WTC11 (cell line): ENCODE data around the gene ESR2. TPM values are rescaled to one million over a fixed set of nuclear protein-coding genes. Genes with fewer than 3 reads are reported as not detected.

Experiments
- ATAC-seq: fragments of 200-7000 bp; cut with Tn5 transposase; 2 replicates; pipeline ENCODE4 v1.10.0; 2021; ENCODE audit warnings: mild to moderate bottlenecking, moderate library complexity
- CTCF ChIA-PET: fragments of 300-600 bp; sonication (Branson Sonifier 250); formaldehyde crosslinking; loops from one replicate; lab custom pipeline; 2021; ENCODE audit warnings: antibody characterized with exemption; lab: Charles Lee
- POLR2A ChIA-PET: fragments of 350-600 bp; sonication (Branson Sonifier 250); formaldehyde crosslinking; loops from one replicate; lab custom pipeline; 2021; ENCODE audit warnings: antibody characterized with exemption; lab: Charles Lee
- DNase-seq: peaks from one replicate; pipeline ENCODE4 v3.0.0; 2021; ENCODE audit warnings: low spot score
- H3K27ac Mint-ChIP-seq: 2 replicates; pipeline ENCODE4 v1.8.0; 2021; ENCODE audit warnings: mixed read lengths
- H3K27me3 Mint-ChIP-seq: 2 replicates; pipeline ENCODE4 v1.8.0; 2021; ENCODE audit warnings: low read depth, mild to moderate bottlenecking, moderate library complexity, mixed read lengths
- H3K36me3 Mint-ChIP-seq: 2 replicates; pipeline ENCODE4 v1.8.0; 2021; ENCODE audit warnings: mixed read lengths
- H3K4me1 Mint-ChIP-seq: 2 replicates; pipeline ENCODE4 v1.8.0; 2022; ENCODE audit warnings: mixed read lengths
- H3K4me3 Mint-ChIP-seq: 2 replicates; pipeline ENCODE4 v1.8.0; 2021; ENCODE audit warnings: mild to moderate bottlenecking, moderate library complexity, mixed read lengths
- H3K9me3 Mint-ChIP-seq: 2 replicates; pipeline ENCODE4 v1.8.0; 2021; ENCODE audit warnings: mixed read lengths
- CBFB ChIP-seq: sonication (generic); formaldehyde crosslinking; IDR thresholded peaks from 2 replicates; pipeline ENCODE4 v1.8.1; 2022; ENCODE audit warnings: mild to moderate bottlenecking, low read depth, missing genetic modification reagents
- EMX1 ChIP-seq: fragments of 250-450 bp; sonication (Bioruptor Pico); IDR thresholded peaks from 2 replicates; pipeline ENCODE4 v1.8.0; 2021; ENCODE audit warnings: mild to moderate bottlenecking
- ETV6 ChIP-seq: sonication (generic); formaldehyde crosslinking; IDR thresholded peaks from 2 replicates; pipeline ENCODE4 v1.8.1; 2022; ENCODE audit warnings: mild to moderate bottlenecking, missing genetic modification reagents
- FOXK1 ChIP-seq: sonication (generic); formaldehyde crosslinking; IDR thresholded peaks from 2 replicates; pipeline ENCODE4 v1.8.0; 2022; ENCODE audit warnings: mild to moderate bottlenecking, moderate library complexity, missing genetic modification reagents
- GABPB1 ChIP-seq: sonication (generic); formaldehyde crosslinking; IDR thresholded peaks from 2 replicates; pipeline ENCODE4 v1.8.1; 2023; ENCODE audit warnings: mild to moderate bottlenecking, missing genetic modification reagents
- MXD4 ChIP-seq: fragments of 250-450 bp; sonication (Bioruptor Pico); IDR thresholded peaks from 2 replicates; pipeline ENCODE4 v1.8.0; 2021; ENCODE audit warnings: mild to moderate bottlenecking, moderate library complexity, borderline replicate concordance
- PRRX2 ChIP-seq: fragments of 250-450 bp; sonication (Bioruptor Pico); IDR thresholded peaks from 2 replicates; pipeline ENCODE4 v1.8.0; 2021; ENCODE audit warnings: mild to moderate bottlenecking
- RELA ChIP-seq: sonication (generic); formaldehyde crosslinking; IDR thresholded peaks from 2 replicates; pipeline ENCODE4 v1.8.1; 2022; ENCODE audit warnings: missing genetic modification reagents, mild to moderate bottlenecking, borderline replicate concordance
- RORB ChIP-seq: fragments of 250-450 bp; sonication (Bioruptor Pico); IDR thresholded peaks from 2 replicates; pipeline ENCODE4 v1.9.0; 2021; ENCODE audit warnings: mild to moderate bottlenecking
- ZBTB21 ChIP-seq: sonication (generic); formaldehyde crosslinking; IDR thresholded peaks from 2 replicates; pipeline ENCODE4 v1.8.1; 2023; ENCODE audit warnings: mild to moderate bottlenecking, missing genetic modification reagents, borderline replicate concordance
- ZMAT4 ChIP-seq: fragments of 250-450 bp; sonication (Bioruptor Pico); IDR thresholded peaks from 2 replicates; pipeline ENCODE4 v1.9.0; 2021; ENCODE audit warnings: mild to moderate bottlenecking
- ZNF121 ChIP-seq: sonication (generic); formaldehyde crosslinking; IDR thresholded peaks from 2 replicates; pipeline ENCODE4 v1.8.0; 2023; ENCODE audit warnings: missing genetic modification reagents
- ZNF232 ChIP-seq: sonication (generic); formaldehyde crosslinking; IDR thresholded peaks from 2 replicates; pipeline ENCODE4 v1.8.0; 2022; ENCODE audit warnings: mild to moderate bottlenecking, missing genetic modification reagents
- ZNF317 ChIP-seq: sonication (generic); formaldehyde crosslinking; IDR thresholded peaks from 2 replicates; pipeline ENCODE4 v1.8.1; 2023; ENCODE audit warnings: low read depth, mild to moderate bottlenecking, moderate library complexity, missing genetic modification reagents, borderline replicate concordance
- ZNF396 ChIP-seq: fragments of 250-450 bp; sonication (Bioruptor Pico); IDR thresholded peaks from 2 replicates; pipeline ENCODE4 v1.8.0; 2021; ENCODE audit warnings: mild to moderate bottlenecking, moderate library complexity, borderline replicate concordance
- ZNF423 ChIP-seq: fragments of 250-450 bp; sonication (Bioruptor Pico); IDR thresholded peaks from 2 replicates; pipeline ENCODE4 v2.1.2; 2022; ENCODE audit warnings: mild to moderate bottlenecking, moderate library complexity
- total RNA-seq: library from RNA; stranded (reverse); gene quantifications from 3 replicates; pipeline ENCODE4 v1.2.3, GENCODE V29; 2021
- TF ChIP-seq, protein P1 (sequence below): fragments of 250-450 bp; sonication (Bioruptor Pico); IDR thresholded peaks from 2 replicates; pipeline ENCODE4 v1.8.0; 2021; ENCODE audit warnings: mild to moderate bottlenecking
- TF ChIP-seq, protein P2 (sequence below): sonication (generic); formaldehyde crosslinking; IDR thresholded peaks from 2 replicates; pipeline ENCODE4 v1.8.1; 2023; ENCODE audit warnings: mild to moderate bottlenecking, missing genetic modification reagents
- TF ChIP-seq, protein P3 (sequence below): sonication (generic); formaldehyde crosslinking; IDR thresholded peaks from 2 replicates; pipeline ENCODE4 v1.8.0; 2022; ENCODE audit warnings: mild to moderate bottlenecking, missing genetic modification reagents
- TF ChIP-seq, protein P4 (sequence below): fragments of 250-450 bp; sonication (Bioruptor Pico); conservative IDR thresholded peaks from 2 replicates; pipeline ENCODE4 v1.9.0; 2021; ENCODE audit warnings: mild to moderate bottlenecking
- TF ChIP-seq, protein P5 (sequence below): sonication (generic); formaldehyde crosslinking; IDR thresholded peaks from 2 replicates; pipeline ENCODE4 v1.8.0; 2022; ENCODE audit warnings: mild to moderate bottlenecking, missing genetic modification reagents

Gene ESR2
- total RNA-seq, 1 experiment from 2014 or later, result 0.50 TPM

DNA sequence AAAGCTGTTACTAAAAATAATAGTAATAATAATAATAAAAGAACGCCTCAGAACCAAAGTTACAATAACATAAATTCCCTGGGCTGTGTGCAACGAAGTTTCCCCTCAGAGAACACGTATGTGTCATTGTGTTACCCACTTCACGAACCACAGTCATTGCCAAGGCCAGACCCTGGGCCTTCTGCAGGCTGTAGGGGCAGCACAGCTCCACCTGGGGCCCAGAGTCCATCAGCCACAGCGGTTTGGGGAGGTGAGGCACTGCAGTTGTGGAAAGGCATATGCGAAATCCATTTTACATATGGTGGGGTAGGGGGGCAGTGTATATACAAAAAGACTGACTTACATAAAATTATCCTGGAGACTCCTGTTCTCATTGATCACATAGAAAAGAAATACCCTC, 56.1 kb downstream of the ESR2 start (continued):
- TF ChIP-seq RORB (CRISPR knock-in tag) (no peak), ZNF423 (no peak), MXD4 (CRISPR knock-in tag) (no peak), ETV6 (no peak), GABPB1 (CRISPR knock-in tag) (no peak), ZNF232 (no peak), FOXK1 (no peak)
- TF ChIP-seq, protein P1, sequence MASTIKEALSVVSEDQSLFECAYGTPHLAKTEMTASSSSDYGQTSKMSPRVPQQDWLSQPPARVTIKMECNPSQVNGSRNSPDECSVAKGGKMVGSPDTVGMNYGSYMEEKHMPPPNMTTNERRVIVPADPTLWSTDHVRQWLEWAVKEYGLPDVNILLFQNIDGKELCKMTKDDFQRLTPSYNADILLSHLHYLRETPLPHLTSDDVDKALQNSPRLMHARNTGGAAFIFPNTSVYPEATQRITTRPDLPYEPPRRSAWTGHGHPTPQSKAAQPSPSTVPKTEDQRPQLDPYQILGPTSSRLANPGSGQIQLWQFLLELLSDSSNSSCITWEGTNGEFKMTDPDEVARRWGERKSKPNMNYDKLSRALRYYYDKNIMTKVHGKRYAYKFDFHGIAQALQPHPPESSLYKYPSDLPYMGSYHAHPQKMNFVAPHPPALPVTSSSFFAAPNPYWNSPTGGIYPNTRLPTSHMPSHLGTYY, result no peak

GRCh38 chr14:64235652-64236640, 58.2 kb downstream of the ESR2 start:
- H3K4me3 Mint-ChIP-seq, result no peak overlapping the region
- TF ChIP-seq ZNF232 (no peak), RELA (CRISPR knock-in tag) (no peak), ZNF121 (no peak), ZNF317 (CRISPR knock-in tag) (no peak), ZNF396 (CRISPR knock-in tag) (no peak), PRRX2 (no peak), EMX1 (no peak), FOXK1 (no peak), CBFB (no peak)
- TF ChIP-seq, protein P2, sequence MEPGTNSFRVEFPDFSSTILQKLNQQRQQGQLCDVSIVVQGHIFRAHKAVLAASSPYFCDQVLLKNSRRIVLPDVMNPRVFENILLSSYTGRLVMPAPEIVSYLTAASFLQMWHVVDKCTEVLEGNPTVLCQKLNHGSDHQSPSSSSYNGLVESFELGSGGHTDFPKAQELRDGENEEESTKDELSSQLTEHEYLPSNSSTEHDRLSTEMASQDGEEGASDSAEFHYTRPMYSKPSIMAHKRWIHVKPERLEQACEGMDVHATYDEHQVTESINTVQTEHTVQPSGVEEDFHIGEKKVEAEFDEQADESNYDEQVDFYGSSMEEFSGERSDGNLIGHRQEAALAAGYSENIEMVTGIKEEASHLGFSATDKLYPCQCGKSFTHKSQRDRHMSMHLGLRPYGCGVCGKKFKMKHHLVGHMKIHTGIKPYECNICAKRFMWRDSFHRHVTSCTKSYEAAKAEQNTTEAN (CRISPR knock-in tag), result no peak
- DNase-seq, result no peak
- POLR2A ChIA-PET, result no interaction called here
- CTCF ChIA-PET, result interaction anchor here (0.8 to 3.1 kb wide), 3 partner anchors 59 to 98 kb away, joined by 3 to 13 read pairs (median 5); no protein-coding TSS in a partner anchor
- ATAC-seq, result no peak
- H3K27me3 Mint-ChIP-seq, result no peaks in the 10 kb centered on the region
- no peaks in the 10 kb centered on the region for H3K4me1 Mint-ChIP-seq
- no peaks in the 10 kb centered on the region for H3K36me3 Mint-ChIP-seq
- H3K27ac Mint-ChIP-seq, result no peak overlapping the region
- no peaks in the 10 kb centered on the region; the same call in 1 of the 2 replicates for H3K9me3 Mint-ChIP-seq

DNA sequence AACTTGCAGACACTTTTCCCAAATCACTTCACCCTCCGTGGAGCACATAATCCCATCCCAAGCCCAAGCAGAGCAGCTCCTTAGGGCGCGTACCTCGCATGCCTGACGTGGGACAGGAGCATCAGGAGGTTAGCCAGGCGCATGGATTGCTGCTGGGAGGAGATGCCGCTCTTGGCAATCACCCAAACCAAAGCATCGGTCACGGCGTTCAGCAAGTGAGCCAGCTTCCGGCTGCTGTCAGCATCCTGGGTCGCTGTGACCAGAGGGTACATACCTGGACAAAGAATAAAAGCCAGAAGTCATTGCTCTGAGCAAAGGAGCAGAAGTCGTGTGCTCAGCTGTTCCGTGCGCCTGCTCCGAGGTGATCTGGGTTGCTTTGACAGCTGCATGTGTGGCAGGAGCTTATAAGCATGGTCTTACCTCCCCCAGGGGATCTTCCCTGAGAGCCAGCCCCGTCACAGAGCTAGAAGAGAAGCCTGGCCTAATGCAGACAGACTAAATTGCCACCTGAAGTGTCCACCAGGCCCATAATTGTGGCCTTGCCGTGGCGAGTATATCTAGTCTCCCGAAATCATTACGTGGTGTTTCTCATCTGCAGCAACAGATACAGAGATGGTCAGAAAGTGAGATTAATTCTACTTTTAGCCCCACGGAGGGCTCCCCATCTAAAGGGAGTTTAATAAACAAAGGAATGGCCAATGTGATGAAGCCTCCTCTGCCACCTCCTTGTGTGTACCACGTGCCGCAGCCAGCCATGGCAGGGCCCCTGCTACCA, 59.1 kb downstream of the ESR2 start:
- no peaks in the 10 kb centered on the region; the same call in 1 of the 2 replicates for H3K9me3 Mint-ChIP-seq
- H3K27me3 Mint-ChIP-seq, result no peaks in the 10 kb centered on the region
- DNase-seq (no peak), ATAC-seq (0 out of 2 replicates have a peak, but pooled peaks have one; percentile 12)
- no peak overlapping the region for H3K27ac Mint-ChIP-seq
- no peaks in the 10 kb centered on the region for H3K36me3 Mint-ChIP-seq
- H3K4me1 Mint-ChIP-seq, result no peaks in the 10 kb centered on the region
- CTCF ChIA-PET, result interaction anchor here (1.2 to 3.1 kb wide), 2 partner anchors 68 to 69 kb away, joined by 4 to 13 read pairs; no protein-coding TSS in a partner anchor
- no peak overlapping the region for H3K4me3 Mint-ChIP-seq
- POLR2A ChIA-PET, result interaction anchor here (0.6 kb wide), 1 partner anchor 124 kb away, joined by 8 read pairs; no protein-coding TSS in a partner anchor
- TF ChIP-seq ZMAT4 (no peak), EMX1 (no peak), ZBTB21 (CRISPR knock-in tag) (no peak), CBFB (no peak)
- TF ChIP-seq, protein P3, sequence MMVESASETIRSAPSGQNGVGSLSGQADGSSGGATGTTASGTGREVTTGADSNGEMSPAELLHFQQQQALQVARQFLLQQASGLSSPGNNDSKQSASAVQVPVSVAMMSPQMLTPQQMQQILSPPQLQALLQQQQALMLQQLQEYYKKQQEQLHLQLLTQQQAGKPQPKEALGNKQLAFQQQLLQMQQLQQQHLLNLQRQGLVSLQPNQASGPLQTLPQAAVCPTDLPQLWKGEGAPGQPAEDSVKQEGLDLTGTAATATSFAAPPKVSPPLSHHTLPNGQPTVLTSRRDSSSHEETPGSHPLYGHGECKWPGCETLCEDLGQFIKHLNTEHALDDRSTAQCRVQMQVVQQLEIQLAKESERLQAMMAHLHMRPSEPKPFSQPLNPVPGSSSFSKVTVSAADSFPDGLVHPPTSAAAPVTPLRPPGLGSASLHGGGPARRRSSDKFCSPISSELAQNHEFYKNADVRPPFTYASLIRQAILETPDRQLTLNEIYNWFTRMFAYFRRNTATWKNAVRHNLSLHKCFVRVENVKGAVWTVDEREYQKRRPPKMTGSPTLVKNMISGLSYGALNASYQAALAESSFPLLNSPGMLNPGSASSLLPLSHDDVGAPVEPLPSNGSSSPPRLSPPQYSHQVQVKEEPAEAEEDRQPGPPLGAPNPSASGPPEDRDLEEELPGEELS (CRISPR knock-in tag), result no peak
- TF ChIP-seq, protein P4, sequence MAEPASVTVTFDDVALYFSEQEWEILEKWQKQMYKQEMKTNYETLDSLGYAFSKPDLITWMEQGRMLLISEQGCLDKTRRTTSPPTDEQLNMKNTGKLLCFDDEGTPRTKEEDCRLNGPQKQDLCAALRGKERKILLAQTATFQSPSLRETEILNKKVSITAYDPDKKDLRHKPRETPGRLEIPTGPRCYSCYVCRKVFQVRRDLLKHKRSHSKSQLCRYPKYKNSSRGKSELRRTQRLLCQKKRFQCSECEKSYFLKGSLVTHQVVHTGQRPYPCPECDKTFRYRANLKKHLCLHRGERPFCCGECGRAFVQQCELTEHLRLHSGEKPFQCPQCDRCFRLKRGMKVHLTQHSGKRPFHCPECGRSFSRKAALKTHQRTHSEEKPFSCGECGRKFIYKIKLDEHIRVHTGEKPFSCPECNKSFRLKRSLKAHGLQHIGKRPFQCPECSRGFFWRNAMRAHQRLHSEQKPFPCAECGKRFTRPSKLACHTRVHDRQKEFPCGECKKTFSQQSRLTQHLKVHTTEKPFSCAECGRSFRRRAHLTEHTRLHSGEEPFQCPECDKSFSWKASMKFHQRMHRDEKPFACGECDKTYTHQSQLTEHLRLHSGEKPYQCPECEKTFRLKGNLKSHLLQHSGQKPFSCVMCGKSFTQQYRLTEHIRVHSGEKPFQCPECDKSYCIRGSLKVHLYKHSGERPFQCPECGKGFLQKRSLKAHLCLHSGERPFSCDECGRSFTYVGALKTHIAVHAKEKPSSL (CRISPR knock-in tag), result no peak
- TF ChIP-seq, protein P2 (CRISPR knock-in tag), result no peak
- TF ChIP-seq, protein P5, sequence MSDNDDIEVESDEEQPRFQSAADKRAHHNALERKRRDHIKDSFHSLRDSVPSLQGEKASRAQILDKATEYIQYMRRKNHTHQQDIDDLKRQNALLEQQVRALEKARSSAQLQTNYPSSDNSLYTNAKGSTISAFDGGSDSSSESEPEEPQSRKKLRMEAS, result no peak
